Mucosa of descending colon (tissue), 3 donors: ENCODE data around the gene RBCK1. TPM values are rescaled to one million over a fixed set of nuclear protein-coding genes. Genes with fewer than 3 reads are reported as not detected.

Experiments
- ATAC-seq: fragments of 200-7000 bp; cut with Tn5 transposase; one replicate; pipeline ENCODE4 v1.9.1; 2020; ENCODE audit warnings: mild to moderate bottlenecking, moderate library complexity
- DNase-seq, 3 donors: peaks; one replicate each; pipeline ENCODE4 v3.0.0-alpha.2; 2020
- H3K36me3 ChIP-seq: fragments of 200-600 bp; one replicate; pipeline ENCODE4 v1.8.0; 2021; ENCODE audit warnings: low read depth, mild to moderate bottlenecking
- H3K4me1 ChIP-seq: fragments of 200-600 bp; one replicate; pipeline ENCODE4 v1.8.0; 2021; ENCODE audit warnings: low read depth, mild to moderate bottlenecking
- H3K4me3 ChIP-seq: fragments of 200-600 bp; one replicate; pipeline ENCODE4 v1.8.0; 2021; ENCODE audit warnings: mild to moderate bottlenecking
- H3K9me3 ChIP-seq: fragments of 200-600 bp; one replicate; pipeline ENCODE4 v1.8.0; 2021; ENCODE audit warnings: mild to moderate bottlenecking
- intact Hi-C, 2 donors: fragments of 100-400 bp; cut with DNase I in 1 of 2; cut with micrococcal nuclease in 1 of 2; formaldehyde crosslinking; loops; one replicate each; pipeline versions ENCODE4 v1.11.0 to v1.11.1; 2022; cut with DNase I, micrococcal nuclease
- total RNA-seq, 3 donors: library from RNA; stranded (reverse); fragmentation: NEBNext Ultra II Directional in 2 of 3; extraction: Animal tissue kit (Norgen Biotek cat#: 25700) in 2 of 3; gene quantifications; one replicate each; pipeline versions ENCODE4 v1.2.1 to v1.2.4, GENCODE V29; 2021 to 2023
- TF ChIP-seq, protein P1 (sequence below): fragments of 200-600 bp; IDR thresholded peaks from one replicate; pipeline ENCODE4 v1.8.0; 2022; ENCODE audit warnings: antibody characterized with exemption, mild to moderate bottlenecking
- donor health status: DM: no; HTN: no; CAD: no; lungs with moderate emphysema.
- donor health status: DM: no; HTN: no; CAD: no.
- donor health status: DM: no; HTN: yes; CAD: no.

Gene RBCK1
- total RNA-seq, 3 donors from 2014 or later: 97.5 to 124 (median 117) TPM

GRCh38 chr20:399182-399707 lies 8.9 kb upstream of the RBCK1 start:
- intact Hi-C loops: no loop called here
- Histone ChIP-seq H3K4me3 (no peak overlapping the region), H3K4me1 (no peaks in the 10 kb centered on the region), H3K36me3 (no peaks in the 10 kb centered on the region), H3K9me3 (no peaks in the 10 kb centered on the region)
- DNase-seq: peak in 1 of 3 donors; percentile 10
- TF ChIP-seq, protein P1, sequence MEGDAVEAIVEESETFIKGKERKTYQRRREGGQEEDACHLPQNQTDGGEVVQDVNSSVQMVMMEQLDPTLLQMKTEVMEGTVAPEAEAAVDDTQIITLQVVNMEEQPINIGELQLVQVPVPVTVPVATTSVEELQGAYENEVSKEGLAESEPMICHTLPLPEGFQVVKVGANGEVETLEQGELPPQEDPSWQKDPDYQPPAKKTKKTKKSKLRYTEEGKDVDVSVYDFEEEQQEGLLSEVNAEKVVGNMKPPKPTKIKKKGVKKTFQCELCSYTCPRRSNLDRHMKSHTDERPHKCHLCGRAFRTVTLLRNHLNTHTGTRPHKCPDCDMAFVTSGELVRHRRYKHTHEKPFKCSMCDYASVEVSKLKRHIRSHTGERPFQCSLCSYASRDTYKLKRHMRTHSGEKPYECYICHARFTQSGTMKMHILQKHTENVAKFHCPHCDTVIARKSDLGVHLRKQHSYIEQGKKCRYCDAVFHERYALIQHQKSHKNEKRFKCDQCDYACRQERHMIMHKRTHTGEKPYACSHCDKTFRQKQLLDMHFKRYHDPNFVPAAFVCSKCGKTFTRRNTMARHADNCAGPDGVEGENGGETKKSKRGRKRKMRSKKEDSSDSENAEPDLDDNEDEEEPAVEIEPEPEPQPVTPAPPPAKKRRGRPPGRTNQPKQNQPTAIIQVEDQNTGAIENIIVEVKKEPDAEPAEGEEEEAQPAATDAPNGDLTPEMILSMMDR: no peak
- no peak for ATAC-seq

DNA sequence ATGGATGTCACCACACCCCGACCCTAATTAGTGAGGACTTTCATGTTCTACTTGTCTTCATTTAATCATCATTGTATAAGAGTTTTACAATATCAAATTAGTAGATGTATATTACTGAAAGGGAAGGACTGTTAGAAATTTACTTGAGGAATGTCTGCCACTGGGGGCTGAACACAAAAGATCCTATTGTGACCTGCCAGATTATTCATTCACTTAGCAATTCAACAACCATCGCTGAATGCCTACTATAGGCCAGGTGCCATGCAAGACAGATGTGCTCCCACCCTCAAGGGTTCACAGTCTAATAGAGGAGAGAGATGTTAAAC lies 8.0 kb upstream of the RBCK1 start:
- H3K4me3 ChIP-seq: no peak overlapping the region
- TF ChIP-seq, protein P1: no peak
- H3K9me3 ChIP-seq: no peaks in the 10 kb centered on the region
- H3K4me1 ChIP-seq: no peaks in the 10 kb centered on the region
- intact Hi-C loops: no loop called here
- DNase-seq (no peak), ATAC-seq (no peak)
- H3K36me3 ChIP-seq: no peaks in the 10 kb centered on the region

DNA sequence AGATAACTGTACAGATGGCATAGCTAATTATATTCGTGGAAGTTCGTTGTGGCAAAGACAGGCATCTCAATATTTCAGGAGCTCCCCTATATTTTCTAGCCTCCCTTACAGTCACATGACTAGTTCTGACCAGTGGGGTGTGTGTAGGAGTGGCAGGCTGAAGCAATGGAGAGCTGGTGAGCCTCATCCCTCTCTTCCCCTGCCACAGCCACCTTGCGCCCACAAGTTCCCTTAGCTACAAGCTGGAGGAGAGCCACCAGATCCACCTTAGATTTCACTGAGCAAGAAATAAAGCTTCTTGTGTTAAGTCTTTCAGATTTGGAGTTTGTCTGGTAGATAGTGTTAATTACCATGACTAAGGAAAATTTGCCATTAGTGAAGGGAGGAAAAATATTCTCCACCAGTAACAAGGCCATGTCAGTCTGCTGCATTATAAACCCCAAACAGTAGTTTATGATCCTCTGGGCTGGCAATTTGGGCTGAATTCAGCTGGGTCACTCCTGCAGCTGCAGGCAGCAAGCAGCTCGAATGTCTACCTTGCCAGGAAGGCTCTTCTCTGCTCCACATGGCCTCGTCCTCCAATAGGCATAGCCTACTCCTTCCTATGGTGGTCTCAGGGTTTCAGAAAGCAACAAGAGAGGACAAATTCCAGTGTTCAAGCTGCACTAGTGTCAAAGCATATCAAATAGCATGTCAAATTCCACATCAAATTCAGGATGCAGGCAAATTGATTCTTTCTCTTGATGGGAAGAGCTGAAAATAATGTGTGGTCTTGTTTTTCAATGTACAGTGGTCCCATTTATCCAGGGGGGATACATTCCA lies 7.4 kb upstream of the RBCK1 start:
- TF ChIP-seq, protein P1: no peak
- intact Hi-C loops: no loop called here
- ATAC-seq: no peak
- H3K4me1 ChIP-seq: no peaks in the 10 kb centered on the region
- H3K36me3 ChIP-seq: no peaks in the 10 kb centered on the region
- DNase-seq: peak in 1 of 3 donors; percentile 12
- no peaks in the 10 kb centered on the region for H3K9me3 ChIP-seq
- no peak overlapping the region for H3K4me3 ChIP-seq

DNA sequence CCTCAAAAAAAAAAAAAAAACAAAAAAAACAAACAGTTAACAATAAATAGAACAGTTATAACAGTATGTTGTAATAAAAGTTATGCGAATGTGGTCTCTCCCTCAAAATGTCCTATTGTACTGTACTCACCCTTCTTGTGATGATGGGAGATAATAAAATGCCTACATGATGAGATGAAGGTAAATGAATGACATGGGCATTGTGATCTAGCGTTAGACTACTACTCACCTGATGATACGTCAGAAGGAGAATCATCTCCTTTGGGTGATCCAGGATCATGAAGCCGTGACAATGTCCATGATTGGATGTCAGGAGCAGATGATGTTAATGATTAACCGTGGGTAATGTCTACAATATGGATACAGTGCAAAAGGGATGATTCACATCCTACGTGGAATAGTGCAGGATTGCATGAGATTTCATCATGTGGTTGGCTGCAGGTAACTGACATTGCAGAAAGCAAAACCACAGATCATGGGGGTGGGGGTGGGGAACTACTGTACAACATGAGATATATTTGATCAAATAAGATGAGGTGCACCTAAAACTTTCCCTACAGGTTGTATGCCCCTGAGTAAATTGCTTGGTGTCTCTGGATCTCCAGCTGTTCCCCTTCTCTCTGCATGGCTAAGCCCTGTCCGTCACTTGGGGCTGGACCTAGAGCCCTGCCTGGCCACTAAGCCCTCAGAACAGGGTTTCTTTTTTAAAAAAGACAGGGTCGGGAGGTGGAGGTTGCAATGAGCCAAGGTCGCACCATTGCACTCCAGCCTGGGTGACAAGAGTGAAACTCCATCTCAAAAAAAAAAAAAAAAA lies 6.2 kb upstream of the RBCK1 start:
- TF ChIP-seq, protein P1: no peak
- DNase-seq (peak in 1 of 3 donors; percentile 47), ATAC-seq (peak; percentile 96)
- Histone ChIP-seq H3K4me1 (peaks cover 2% of the 10 kb centered on the region), H3K4me3 (no peak overlapping the region), H3K36me3 (no peaks in the 10 kb centered on the region), H3K9me3 (no peaks in the 10 kb centered on the region)
- intact Hi-C loops: no loop called here

- ATAC-seq (no peak), DNase-seq (no peak)
- intact Hi-C loops: no loop called here
- no peaks in the 10 kb centered on the region for H3K36me3 ChIP-seq
- TF ChIP-seq, protein P1: no peak
- no peak overlapping the region for H3K4me3 ChIP-seq
- peaks cover 4% of the 10 kb centered on the region for H3K4me1 ChIP-seq
- no peaks in the 10 kb centered on the region for H3K9me3 ChIP-seq
Measured at GRCh38 chr20:402496-402885, 5.6 kb upstream of the RBCK1 start.
